GM23338 (cell line): ENCODE data around the gene SLIT1. TPM values are rescaled to one million over a fixed set of nuclear protein-coding genes. Genes with fewer than 3 reads are reported as not detected.

Experiments used
- ATAC-seq: fragments of 200-7000 bp; cut with Tn5 transposase; 3 replicates; pipeline ENCODE4 v1.9.1; 2020
- DNase-seq: peaks from one replicate; pipeline ENCODE4 v3.0.0-alpha.2; 2015; ENCODE audit warnings: low spot score
- H2AFZ ChIP-seq: fragments of 200-600 bp; sonication (generic); 2 replicates; pipeline ENCODE4 v1.8.0; 2016; ENCODE audit warnings: antibody characterized with exemption, mild to moderate bottlenecking, moderate library complexity
- H3F3A ChIP-seq: fragments of 200-600 bp; sonication (generic); replicated peaks from 2 replicates; pipeline ENCODE4 v1.8.0; 2017; ENCODE audit warnings: antibody characterized with exemption, mixed run types, low read depth
- H3K27ac ChIP-seq: fragments of 200-600 bp; sonication (generic); 2 replicates; pipeline ENCODE4 v1.6.1; 2016; ENCODE audit warnings: low read depth
- H3K27me3 ChIP-seq: fragments of 200-600 bp; sonication (generic); 2 replicates; pipeline ENCODE4 v1.8.0; 2016; ENCODE audit warnings: mild to moderate bottlenecking, mixed run types, moderate library complexity; ENCODE audit not compliant: insufficient read depth
- H3K36me3 ChIP-seq: fragments of 200-600 bp; sonication (generic); 2 replicates; pipeline ENCODE4 v1.8.0; 2016; ENCODE audit warnings: mild to moderate bottlenecking; ENCODE audit not compliant: insufficient read depth
- H3K4me1 ChIP-seq: fragments of 200-600 bp; sonication (generic); 2 replicates; pipeline ENCODE4 v1.8.0; 2016; ENCODE audit warnings: mild to moderate bottlenecking, moderate library complexity; ENCODE audit not compliant: insufficient read depth
- H3K4me2 ChIP-seq: fragments of 200-600 bp; sonication (generic); 2 replicates; pipeline ENCODE4 v1.7.1; 2017; ENCODE audit warnings: mixed run types
- H3K4me3 ChIP-seq: fragments of 200-600 bp; sonication (generic); 2 replicates; pipeline ENCODE4 v1.6.1; 2016; ENCODE audit warnings: mixed run types
- H3K79me2 ChIP-seq: fragments of 200-600 bp; sonication (generic); replicated peaks from 2 replicates; pipeline ENCODE4 v1.8.0; 2017; ENCODE audit warnings: mild to moderate bottlenecking; ENCODE audit not compliant: insufficient read depth
- H3K9me2 ChIP-seq: fragments of 200-600 bp; sonication (generic); 2 replicates; pipeline ENCODE4 v1.8.0; 2017; ENCODE audit not compliant: insufficient read depth
- H4K20me1 ChIP-seq: fragments of 200-600 bp; sonication (generic); replicated peaks from 2 replicates; pipeline ENCODE4 v1.8.0; 2017; ENCODE audit warnings: mild to moderate bottlenecking; ENCODE audit not compliant: insufficient read depth
- H3K27ac Mint-ChIP-seq: 2 replicates; pipeline ENCODE4 v1.8.0; 2020; ENCODE audit warnings: inconsistent platforms, mild to moderate bottlenecking, moderate library complexity, mixed read lengths
- H3K27me3 Mint-ChIP-seq: 3 replicates; pipeline ENCODE4 v1.8.0; 2022; ENCODE audit warnings: low read depth, mild to moderate bottlenecking, moderate library complexity, mixed read lengths, inconsistent platforms; ENCODE audit not compliant: insufficient read depth, poor library complexity
- H3K36me3 Mint-ChIP-seq: 3 replicates; pipeline ENCODE4 v1.8.0; 2021; ENCODE audit warnings: low read depth, mild to moderate bottlenecking, inconsistent platforms, moderate library complexity, mixed read lengths
- H3K4me1 Mint-ChIP-seq: 3 replicates; pipeline ENCODE4 v1.8.0; 2020; ENCODE audit warnings: mild to moderate bottlenecking, inconsistent platforms, mixed read lengths
- H3K4me3 Mint-ChIP-seq: 3 replicates; pipeline ENCODE4 v1.8.0; 2021; ENCODE audit warnings: moderate library complexity, mild to moderate bottlenecking, inconsistent platforms, mixed read lengths
- H3K9me3 Mint-ChIP-seq: 3 replicates; pipeline ENCODE4 v1.8.0; 2020; ENCODE audit warnings: moderate library complexity, mild to moderate bottlenecking, inconsistent platforms, mixed read lengths
- ETS1 ChIP-seq: IDR thresholded peaks from 2 replicates; pipeline ENCODE4 v1.6.1; 2016; ENCODE audit warnings: antibody characterized with exemption
- EZH2phosphoT487 ChIP-seq: fragments of 200-600 bp; sonication (generic); IDR thresholded peaks from one replicate; pipeline ENCODE4 v1.8.1; 2018; ENCODE audit warnings: antibody characterized with exemption; ENCODE audit not compliant: unreplicated experiment
- NANOG ChIP-seq: IDR thresholded peaks from 2 replicates; pipeline ENCODE4 v1.6.1; 2016; ENCODE audit warnings: antibody characterized with exemption, borderline replicate concordance
- REST ChIP-seq: IDR thresholded peaks from one replicate; pipeline ENCODE4 v1.6.1; 2018; ENCODE audit warnings: antibody characterized with exemption; ENCODE audit not compliant: unreplicated experiment
- STAT1 ChIP-seq: IDR thresholded peaks from one replicate; pipeline ENCODE4 v1.6.1; 2016; ENCODE audit warnings: antibody characterized with exemption; ENCODE audit not compliant: unreplicated experiment
- ZNF331 ChIP-seq: fragments of 250-450 bp; sonication (Bioruptor Pico); IDR thresholded peaks from 2 replicates; pipeline ENCODE4 v1.5.0; 2020; ENCODE audit warnings: low read depth, mild to moderate bottlenecking, moderate library complexity
- polyA plus RNA-seq: library from polyadenylated mRNA; unstranded; fragments of >200 nt; fragmentation: Nextera tagmentation; extraction: Ambion mirVana; gene quantifications from 2 replicates; pipeline ENCODE4 v1.2.1, GENCODE V29; 2016
- total RNA-seq: library from RNA; depleted of rRNA; stranded (reverse); fragments of >200 nt; shearing (Covaris generic); gene quantifications from 2 replicates; pipeline ENCODE4 v1.2.3, GENCODE V29; 2014
- TF ChIP-seq, protein P1 (sequence below), 2 experiments: fragments of 200-600 bp in 1 of 2; sonication (generic) in 1 of 2; conservative IDR thresholded peaks; 2 replicates each; pipeline versions ENCODE4 v1.5.1 to v1.6.1; 2016 to 2017; ENCODE audit warnings: antibody characterized with exemption in 2 of 2, low read depth in 2 of 2, mild to moderate bottlenecking in 2 of 2, moderate library complexity in 1 of 2

Gene SLIT1
- total and polyA plus RNA-seq, 2 experiments from 2014 or later: 0.76 to 1.7 TPM

- TF ChIP-seq REST: peak; percentile 99
Observed at GRCh38 chr10:97081621-97082235, 104.0 kb downstream of the SLIT1 start (continued).

GRCh38 chr10:97080051-97080776 lies 105.5 kb downstream of the SLIT1 start:
- no peak overlapping the region; the same call in 1 of the 2 replicates for H3K27ac Mint-ChIP-seq
- Histone ChIP-seq H3K9me2 (no peaks in the 10 kb centered on the region), H3K79me2 (no peaks in the 10 kb centered on the region), H3F3A (no peaks in the 10 kb centered on the region), H3K4me3 (no peak overlapping the region), H3K27ac (peak overlapping the region; percentile 74; the same call in 1 of the 2 replicates), H3K4me1 (peaks cover 21% of the 10 kb centered on the region), H2AFZ (no peak overlapping the region; the same call in 1 of the 2 replicates), H3K36me3 (no peaks in the 10 kb centered on the region), H3K27me3 (no peaks in the 10 kb centered on the region), H3K4me2 (peak overlapping the region; percentile 44), H4K20me1 (no peaks in the 10 kb centered on the region)
- ATAC-seq: peak; percentile 64
- no peaks in the 10 kb centered on the region for H3K36me3 Mint-ChIP-seq
- no peak for TF ChIP-seq ZNF331 (CRISPR knock-in tag)
- TF ChIP-seq STAT1: no peak
- TF ChIP-seq NANOG: no peak
- no peak for TF ChIP-seq REST
- no peak for TF ChIP-seq ETS1
- no peak for TF ChIP-seq EZH2phosphoT487
- TF ChIP-seq, protein P1, sequence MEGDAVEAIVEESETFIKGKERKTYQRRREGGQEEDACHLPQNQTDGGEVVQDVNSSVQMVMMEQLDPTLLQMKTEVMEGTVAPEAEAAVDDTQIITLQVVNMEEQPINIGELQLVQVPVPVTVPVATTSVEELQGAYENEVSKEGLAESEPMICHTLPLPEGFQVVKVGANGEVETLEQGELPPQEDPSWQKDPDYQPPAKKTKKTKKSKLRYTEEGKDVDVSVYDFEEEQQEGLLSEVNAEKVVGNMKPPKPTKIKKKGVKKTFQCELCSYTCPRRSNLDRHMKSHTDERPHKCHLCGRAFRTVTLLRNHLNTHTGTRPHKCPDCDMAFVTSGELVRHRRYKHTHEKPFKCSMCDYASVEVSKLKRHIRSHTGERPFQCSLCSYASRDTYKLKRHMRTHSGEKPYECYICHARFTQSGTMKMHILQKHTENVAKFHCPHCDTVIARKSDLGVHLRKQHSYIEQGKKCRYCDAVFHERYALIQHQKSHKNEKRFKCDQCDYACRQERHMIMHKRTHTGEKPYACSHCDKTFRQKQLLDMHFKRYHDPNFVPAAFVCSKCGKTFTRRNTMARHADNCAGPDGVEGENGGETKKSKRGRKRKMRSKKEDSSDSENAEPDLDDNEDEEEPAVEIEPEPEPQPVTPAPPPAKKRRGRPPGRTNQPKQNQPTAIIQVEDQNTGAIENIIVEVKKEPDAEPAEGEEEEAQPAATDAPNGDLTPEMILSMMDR (conservative IDR thresholded peaks at IDR 0.05; ENCODE audit: low read depth in 2 of 2): no peak
- H3K4me1 Mint-ChIP-seq: peaks cover 32% of the 10 kb centered on the region
- H3K9me3 Mint-ChIP-seq: no peaks in the 10 kb centered on the region
- peak; percentile 53 for DNase-seq
- H3K27me3 Mint-ChIP-seq: no peaks in the 10 kb centered on the region
- no peak overlapping the region for H3K4me3 Mint-ChIP-seq
